A673 (cell line): ENCODE measurements around the gene PEAK3.

Source experiments
- CTCF ChIP-seq: fragments of 300-800, 200-600 bp; sonication (generic); conservative IDR thresholded peaks from 2 replicates; pipeline ENCODE4 v1.5.1; 2017; ENCODE audit warnings: low read depth, mild to moderate bottlenecking, antibody characterized with exemption, low read length, moderate library complexity, mixed read lengths
- EZH2 ChIP-seq: fragments of 200-600 bp; sonication (generic); IDR thresholded peaks from 2 replicates; pipeline ENCODE4 v1.6.1; 2017; ENCODE audit warnings: borderline replicate concordance, low read depth, mild to moderate bottlenecking, mixed read lengths, antibody characterized with exemption, low read length; ENCODE audit not compliant: poor library complexity, severe bottlenecking

DNA sequence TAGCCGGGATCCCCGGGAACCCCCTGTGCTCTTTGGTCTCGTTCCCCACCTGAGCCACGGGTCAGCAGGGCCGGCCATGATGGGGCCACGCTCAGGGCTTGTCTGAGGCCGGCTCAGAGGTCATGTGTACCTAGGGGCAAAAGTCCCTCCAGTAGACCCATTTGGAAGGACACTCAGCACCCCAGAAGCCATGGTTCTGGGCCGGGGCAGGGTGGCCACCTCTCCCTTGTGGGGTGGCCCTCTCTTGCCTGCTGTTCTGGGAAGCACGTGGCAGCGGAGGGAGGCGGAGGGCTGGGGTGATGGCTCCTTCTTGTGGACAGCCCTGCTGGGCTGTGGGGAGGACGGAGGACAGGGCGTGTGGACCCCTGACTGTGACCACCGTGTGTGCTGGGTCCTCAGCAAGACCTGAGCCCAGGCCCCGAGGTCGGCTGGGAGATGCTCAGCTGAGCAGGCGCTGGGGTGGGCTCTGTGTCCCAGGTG lies 6.4 kb upstream of the PEAK3 start:
- TF ChIP-seq CTCF (no peak), EZH2 (no peak)
